Gastrocnemius medialis (tissue), 4 donors: ENCODE measurements around the gene GFER. TPM values are rescaled to one million over a fixed set of nuclear protein-coding genes. Genes with fewer than 3 reads are reported as not detected.

Source experiments
- ATAC-seq, 2 donors: fragments of 150-250 bp; one replicate each; pipeline ENCODE4 v1.9.1; 2016
- DNase-seq, 2 donors: peaks; one replicate each; pipeline ENCODE4 v3.0.0-alpha.2; 2019
- H3K27ac ChIP-seq, 4 donors: fragments of 200-600 bp; sonication (generic); 1 replicate in 1 of 4; 2 replicates in 3 of 4; pipeline ENCODE4 v1.5.1; 2016 to 2018; ENCODE audit warnings: mild to moderate bottlenecking in 2 of 4, moderate library complexity in 1 of 4
- H3K27me3 ChIP-seq, 3 donors: fragments of 200-600 bp; sonication (generic) in 2 of 3; 1 replicate in 1 of 3; 2 replicates in 2 of 3; pipeline versions ENCODE4 v1.5.1 to v1.6.0; 2016 to 2019; ENCODE audit warnings: mild to moderate bottlenecking in 1 of 3, moderate library complexity in 1 of 3
- H3K36me3 ChIP-seq, 2 donors: fragments of 200-600 bp; sonication (generic) in 1 of 2; one replicate each; pipeline ENCODE4 v1.5.1; 2017 to 2018
- H3K4me1 ChIP-seq, 2 donors: fragments of 200-600 bp; sonication (generic) in 1 of 2; one replicate each; pipeline ENCODE4 v1.5.1; 2016 to 2017; ENCODE audit warnings: mild to moderate bottlenecking in 2 of 2
- H3K4me3 ChIP-seq, 4 donors: fragments of 200-600 bp; sonication (generic) in 3 of 4; 1 replicate in 1 of 4; 2 replicates in 3 of 4; pipeline ENCODE4 v1.5.1; 2016 to 2019; ENCODE audit warnings: mild to moderate bottlenecking in 2 of 4
- H3K9me3 ChIP-seq, 3 donors: fragments of 200-600 bp; sonication (generic) in 2 of 3; 1 replicate in 1 of 3; 2 replicates in 2 of 3; pipeline ENCODE4 v1.5.1; 2016 to 2019
- POLR2A ChIP-seq, 2 donors: fragments of 450-650 bp; IDR thresholded peaks; one replicate each; pipeline ENCODE4 v1.6.1; 2017; ENCODE audit warnings: antibody characterized with exemption in 2 of 2, mild to moderate bottlenecking in 2 of 2, moderate library complexity in 2 of 2
- in situ Hi-C, 4 donors: fragments of 200-750 bp; cut with MboI; loops; one replicate each; pipeline versions ENCODE4 v1.15.0 to v1.8.0; 2017; ENCODE audit warnings: low sequenced_read_pairs in 4 of 4
- intact Hi-C: fragments of 100-400 bp; cut with DNase I; formaldehyde crosslinking; loops from one replicate; pipeline ENCODE4 v1.15.1; 2023; ENCODE audit warnings: low total_unique reads
- total RNA-seq, 4 donors: library from RNA; depleted of rRNA; stranded (reverse); fragments of >200 nt; gene quantifications; one replicate each; pipeline versions ENCODE4 v1.1.0 to v1.2.3, GENCODE V29; 2016
- TF ChIP-seq, protein P1 (sequence below), 5 experiments: fragments of 450-650 bp in 3 of 5; fragments of 200-600 bp in 2 of 5; sonication (generic) in 2 of 5; IDR thresholded peaks in 4 of 5; conservative IDR thresholded peaks in 1 of 5; 1 replicate in 4 of 5; 2 replicates in 1 of 5; pipeline ENCODE4 v1.5.1; 2016 to 2019; ENCODE audit warnings: antibody characterized with exemption in 5 of 5, mild to moderate bottlenecking in 3 of 5, moderate library complexity in 3 of 5

Gene GFER
- total RNA-seq, 4 donors from 2014 or later = 16.3 to 27.0 (median 20.1) TPM

DNA sequence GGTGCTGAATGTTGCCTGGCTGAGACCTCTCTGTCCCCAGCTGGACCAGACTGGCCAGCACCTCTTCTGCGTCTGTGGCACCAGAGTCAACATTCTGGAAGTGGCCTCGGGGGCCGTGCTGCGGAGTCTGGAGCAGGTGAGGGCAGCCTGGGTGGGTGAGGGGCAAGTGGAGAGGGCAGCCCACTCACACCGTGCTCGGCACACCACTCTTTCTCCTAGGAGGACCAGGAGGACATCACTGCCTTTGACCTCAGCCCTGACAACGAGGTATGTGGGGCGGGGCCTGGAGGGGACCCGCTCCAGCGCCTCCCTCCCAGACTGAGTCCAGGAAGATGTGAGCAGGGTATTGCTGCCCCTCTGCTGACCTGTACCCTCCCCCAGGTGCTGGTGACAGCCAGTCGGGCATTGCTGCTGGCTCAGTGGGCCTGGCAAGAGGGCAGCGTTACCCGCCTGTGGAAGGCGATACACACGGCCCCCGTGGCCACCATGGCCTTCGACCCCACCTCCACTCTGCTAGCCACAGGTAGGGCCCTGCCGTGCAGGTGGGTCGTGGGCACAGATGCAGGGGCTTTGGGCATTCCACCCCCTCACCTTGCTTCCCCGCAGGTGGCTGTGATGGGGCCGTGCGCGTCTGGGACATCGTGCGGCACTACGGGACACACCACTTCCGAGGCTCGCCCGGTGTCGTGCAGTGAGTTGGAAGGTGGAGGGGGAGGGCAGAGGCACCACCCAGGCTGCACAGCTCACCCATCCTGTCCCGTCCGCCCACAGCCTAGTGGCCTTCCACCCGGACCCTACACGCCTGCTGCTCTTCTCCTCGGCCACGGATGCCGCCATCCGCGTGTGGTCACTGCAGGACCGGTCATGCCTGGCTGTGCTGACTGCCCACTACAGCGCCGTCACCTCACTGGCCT is 9.6 kb upstream of the GFER start:
- Histone ChIP-seq H3K27me3 (no peaks in the 10 kb centered on the region), H3K9me3 (no peaks in the 10 kb centered on the region), H3K36me3 (peaks cover 0 to 48% of the 10 kb centered on the region in 2 donors), H3K4me1 (peaks cover 13 to 23% of the 10 kb centered on the region in 2 donors), H3K27ac (no peak overlapping the region), H3K4me3 (no peak overlapping the region)
- no peak for DNase-seq
- no peak for TF ChIP-seq POLR2A (IDR thresholded peaks at IDR 0.05)
- TF ChIP-seq, protein P1, sequence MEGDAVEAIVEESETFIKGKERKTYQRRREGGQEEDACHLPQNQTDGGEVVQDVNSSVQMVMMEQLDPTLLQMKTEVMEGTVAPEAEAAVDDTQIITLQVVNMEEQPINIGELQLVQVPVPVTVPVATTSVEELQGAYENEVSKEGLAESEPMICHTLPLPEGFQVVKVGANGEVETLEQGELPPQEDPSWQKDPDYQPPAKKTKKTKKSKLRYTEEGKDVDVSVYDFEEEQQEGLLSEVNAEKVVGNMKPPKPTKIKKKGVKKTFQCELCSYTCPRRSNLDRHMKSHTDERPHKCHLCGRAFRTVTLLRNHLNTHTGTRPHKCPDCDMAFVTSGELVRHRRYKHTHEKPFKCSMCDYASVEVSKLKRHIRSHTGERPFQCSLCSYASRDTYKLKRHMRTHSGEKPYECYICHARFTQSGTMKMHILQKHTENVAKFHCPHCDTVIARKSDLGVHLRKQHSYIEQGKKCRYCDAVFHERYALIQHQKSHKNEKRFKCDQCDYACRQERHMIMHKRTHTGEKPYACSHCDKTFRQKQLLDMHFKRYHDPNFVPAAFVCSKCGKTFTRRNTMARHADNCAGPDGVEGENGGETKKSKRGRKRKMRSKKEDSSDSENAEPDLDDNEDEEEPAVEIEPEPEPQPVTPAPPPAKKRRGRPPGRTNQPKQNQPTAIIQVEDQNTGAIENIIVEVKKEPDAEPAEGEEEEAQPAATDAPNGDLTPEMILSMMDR (IDR thresholded peaks at IDR 0.05 in 4 of 5, conservative IDR thresholded peaks at IDR 0.05 in 1 of 5) = no peak
- in situ Hi-C loops = no loop called here
- no peak for ATAC-seq
- intact Hi-C loops = no loop called here

- Histone ChIP-seq H3K27ac (no peak overlapping the region), H3K4me1 (peaks cover 14 to 30% of the 10 kb centered on the region in 2 donors), H3K27me3 (no peaks in the 10 kb centered on the region), H3K36me3 (peaks cover 0 to 48% of the 10 kb centered on the region in 2 donors), H3K9me3 (no peaks in the 10 kb centered on the region), H3K4me3 (no peak overlapping the region)
- intact Hi-C loops = no loop called here
- in situ Hi-C loops = no loop called here
- no peak for DNase-seq
- TF ChIP-seq POLR2A (IDR thresholded peaks at IDR 0.05) = no peak
- TF ChIP-seq, protein P1 (IDR thresholded peaks at IDR 0.05 in 4 of 5, conservative IDR thresholded peaks at IDR 0.05 in 1 of 5) = no peak
- no peak for ATAC-seq
Measured at GRCh38 chr16:1975432-1976215, 8.4 kb upstream of the GFER start.

GRCh38 chr16:1976216-1976520 is 7.8 kb upstream of the GFER start:
- TF ChIP-seq POLR2A (IDR thresholded peaks at IDR 0.05) = no peak
- TF ChIP-seq, protein P1 (IDR thresholded peaks at IDR 0.05 in 4 of 5, conservative IDR thresholded peaks at IDR 0.05 in 1 of 5) = no peak
- in situ Hi-C loops = no loop called here
- no peak for ATAC-seq
- peaks cover 0 to 48% of the 10 kb centered on the region in 2 donors for H3K36me3 ChIP-seq
- H3K4me3 ChIP-seq = no peak overlapping the region
- DNase-seq = no peak
- H3K9me3 ChIP-seq = no peaks in the 10 kb centered on the region
- intact Hi-C loops = no loop called here
- no peak overlapping the region for H3K27ac ChIP-seq
- H3K4me1 ChIP-seq = peaks cover 10 to 27% of the 10 kb centered on the region in 2 donors
- no peaks in the 10 kb centered on the region for H3K27me3 ChIP-seq

- no peak overlapping the region for H3K4me3 ChIP-seq
- DNase-seq (no peak), ATAC-seq (no peak)
- peaks cover 8 to 24% of the 10 kb centered on the region in 2 donors for H3K4me1 ChIP-seq
- TF ChIP-seq POLR2A (IDR thresholded peaks at IDR 0.05) = no peak
- TF ChIP-seq, protein P1 (IDR thresholded peaks at IDR 0.05 in 4 of 5, conservative IDR thresholded peaks at IDR 0.05 in 1 of 5) = no peak
- in situ Hi-C loops (no loop called here), intact Hi-C loops (no loop called here)
- no peaks in the 10 kb centered on the region for H3K27me3 ChIP-seq
- no peak overlapping the region for H3K27ac ChIP-seq
- no peaks in the 10 kb centered on the region for H3K9me3 ChIP-seq
- peaks cover 0 to 48% of the 10 kb centered on the region in 2 donors for H3K36me3 ChIP-seq
Measured at GRCh38 chr16:1976951-1977874, 6.8 kb upstream of the GFER start.
